Panc1 (cell line): ENCODE results near the gene TMEM109.

Experiments
- REST ChIP-seq, 2 experiments: IDR thresholded peaks; 2 replicates each; pipeline ENCODE4 v1.6.1; 2011 to 2012; ENCODE audit warnings: low read depth in 2 of 2, control low read depth in 1 of 2, low read length in 1 of 2, mild to moderate bottlenecking in 1 of 2, moderate library complexity in 1 of 2; ENCODE audit not compliant: insufficient read depth in 1 of 2
- TF ChIP-seq, protein P1 (sequence below): fragments of 450-650 bp; IDR thresholded peaks from 2 replicates; pipeline ENCODE4 v1.5.1; 2017; ENCODE audit warnings: mild to moderate bottlenecking

GRCh38 chr11:60870733-60871377 is 43.1 kb upstream of the TMEM109 start:
- TF ChIP-seq REST (IDR thresholded peaks at IDR 0.05; ENCODE audit: insufficient read depth in 1 of 2, low read depth in 2 of 2, low read length in 1 of 2): no peak
- TF ChIP-seq, protein P1, sequence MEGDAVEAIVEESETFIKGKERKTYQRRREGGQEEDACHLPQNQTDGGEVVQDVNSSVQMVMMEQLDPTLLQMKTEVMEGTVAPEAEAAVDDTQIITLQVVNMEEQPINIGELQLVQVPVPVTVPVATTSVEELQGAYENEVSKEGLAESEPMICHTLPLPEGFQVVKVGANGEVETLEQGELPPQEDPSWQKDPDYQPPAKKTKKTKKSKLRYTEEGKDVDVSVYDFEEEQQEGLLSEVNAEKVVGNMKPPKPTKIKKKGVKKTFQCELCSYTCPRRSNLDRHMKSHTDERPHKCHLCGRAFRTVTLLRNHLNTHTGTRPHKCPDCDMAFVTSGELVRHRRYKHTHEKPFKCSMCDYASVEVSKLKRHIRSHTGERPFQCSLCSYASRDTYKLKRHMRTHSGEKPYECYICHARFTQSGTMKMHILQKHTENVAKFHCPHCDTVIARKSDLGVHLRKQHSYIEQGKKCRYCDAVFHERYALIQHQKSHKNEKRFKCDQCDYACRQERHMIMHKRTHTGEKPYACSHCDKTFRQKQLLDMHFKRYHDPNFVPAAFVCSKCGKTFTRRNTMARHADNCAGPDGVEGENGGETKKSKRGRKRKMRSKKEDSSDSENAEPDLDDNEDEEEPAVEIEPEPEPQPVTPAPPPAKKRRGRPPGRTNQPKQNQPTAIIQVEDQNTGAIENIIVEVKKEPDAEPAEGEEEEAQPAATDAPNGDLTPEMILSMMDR: no peak
